ENCODE data around the gene AUTS2. TPM values are rescaled to one million over a fixed set of nuclear protein-coding genes. Genes with fewer than 3 reads are reported as not detected.

AUTS2 gene
- polyA plus RNA-seq, 3 donors: 0.08 to 0.35 TPM; not detected in 1

- H3K4me1 Mint-ChIP-seq: no peaks in the 10 kb centered on the region
- Histone ChIP-seq H3K4me2 (replicated peaks; ENCODE audit: extremely low read depth, low read length, poor library complexity, severe bottlenecking) (no peak overlapping the region), H3K79me2 (ENCODE audit: insufficient read depth, low read length) (no peaks in the 10 kb centered on the region), H4K20me1 (ENCODE audit: insufficient read depth, low read length) (no peaks in the 10 kb centered on the region), H3K36me3 (replicated peaks in 1 of 2; ENCODE audit: control insufficient read depth in 1 of 2, insufficient read depth in 2 of 2, low read length in 2 of 2) (no peaks in the 10 kb centered on the region), H2AFZ (ENCODE audit: insufficient read depth, low read depth, low read length, poor library complexity, severe bottlenecking) (no peak overlapping the region), H3K4me3 (replicated peaks in 1 of 3; ENCODE audit: low read depth in 2 of 3, low read length in 3 of 3) (no peak overlapping the region), H3K9ac (ENCODE audit: insufficient read depth, low read length, poor library complexity, severe bottlenecking) (no peak overlapping the region), H3K27ac (ENCODE audit: low read depth in 1 of 2, low read length in 2 of 2) (no peak overlapping the region), H3K27me3 (ENCODE audit: control insufficient read depth in 2 of 2, insufficient read depth in 2 of 2, low read length in 2 of 2) (no peaks in the 10 kb centered on the region), H3K4me1 (ENCODE audit: control insufficient read depth in 1 of 2, insufficient read depth in 2 of 2, low read length in 2 of 2) (no peaks in the 10 kb centered on the region), H3K9me3 (replicated peaks in 1 of 2; ENCODE audit: control insufficient read depth in 1 of 2, insufficient read depth in 1 of 2, low read length in 2 of 2) (no peaks in the 10 kb centered on the region)
- TF ChIP-seq, protein P1, sequence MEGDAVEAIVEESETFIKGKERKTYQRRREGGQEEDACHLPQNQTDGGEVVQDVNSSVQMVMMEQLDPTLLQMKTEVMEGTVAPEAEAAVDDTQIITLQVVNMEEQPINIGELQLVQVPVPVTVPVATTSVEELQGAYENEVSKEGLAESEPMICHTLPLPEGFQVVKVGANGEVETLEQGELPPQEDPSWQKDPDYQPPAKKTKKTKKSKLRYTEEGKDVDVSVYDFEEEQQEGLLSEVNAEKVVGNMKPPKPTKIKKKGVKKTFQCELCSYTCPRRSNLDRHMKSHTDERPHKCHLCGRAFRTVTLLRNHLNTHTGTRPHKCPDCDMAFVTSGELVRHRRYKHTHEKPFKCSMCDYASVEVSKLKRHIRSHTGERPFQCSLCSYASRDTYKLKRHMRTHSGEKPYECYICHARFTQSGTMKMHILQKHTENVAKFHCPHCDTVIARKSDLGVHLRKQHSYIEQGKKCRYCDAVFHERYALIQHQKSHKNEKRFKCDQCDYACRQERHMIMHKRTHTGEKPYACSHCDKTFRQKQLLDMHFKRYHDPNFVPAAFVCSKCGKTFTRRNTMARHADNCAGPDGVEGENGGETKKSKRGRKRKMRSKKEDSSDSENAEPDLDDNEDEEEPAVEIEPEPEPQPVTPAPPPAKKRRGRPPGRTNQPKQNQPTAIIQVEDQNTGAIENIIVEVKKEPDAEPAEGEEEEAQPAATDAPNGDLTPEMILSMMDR (IDR thresholded peaks at IDR 0.05): no peak
- intact Hi-C loops (cut with micrococcal nuclease): no loop called here
- H3K36me3 Mint-ChIP-seq: no peaks in the 10 kb centered on the region
- WGBS (ENCODE audit: insufficient coverage): 100% methylated on average over 2 of the region's 6 CpGs
- DNase-seq: no peak
- peaks cover 0 to 3% (median 0%) of the 10 kb centered on the region in 7 donors for H3K9me3 Mint-ChIP-seq
- H3K4me3 Mint-ChIP-seq: no peak overlapping the region
- no peak overlapping the region for H3K27ac Mint-ChIP-seq
- no peaks in the 10 kb centered on the region for H3K27me3 Mint-ChIP-seq (ENCODE audit: low read depth in 3 of 3)
Measured at GRCh38 chr7:70063371-70063770, 465.1 kb downstream of the AUTS2 start.

- no peak overlapping the region for H3K4me3 ChIP-seq (replicated peaks in 1 of 3; ENCODE audit: low read depth in 2 of 3, low read length in 3 of 3)
- Mint-ChIP-seq H3K27me3 (ENCODE audit: low read depth in 3 of 3) (no peaks in the 10 kb centered on the region), H3K27ac (no peak overlapping the region), H3K36me3 (no peaks in the 10 kb centered on the region), H3K9me3 (peaks cover 0 to 3% (median 0%) of the 10 kb centered on the region in 7 donors), H3K4me1 (no peaks in the 10 kb centered on the region), H3K4me3 (no peak overlapping the region)
- TF ChIP-seq, protein P1 (IDR thresholded peaks at IDR 0.05): no peak
- H3K36me3 ChIP-seq (replicated peaks in 1 of 2; ENCODE audit: control insufficient read depth in 1 of 2, insufficient read depth in 2 of 2, low read length in 2 of 2): no peaks in the 10 kb centered on the region
- H3K27me3 ChIP-seq (ENCODE audit: control insufficient read depth in 2 of 2, insufficient read depth in 2 of 2, low read length in 2 of 2): no peaks in the 10 kb centered on the region
- no peaks in the 10 kb centered on the region for H3K4me1 ChIP-seq (ENCODE audit: control insufficient read depth in 1 of 2, insufficient read depth in 2 of 2, low read length in 2 of 2)
- no peak for DNase-seq
- no peak overlapping the region for H3K27ac ChIP-seq (ENCODE audit: low read depth in 1 of 2, low read length in 2 of 2)
- 90% methylated on average over 6 of the region's 6 CpGs for WGBS (ENCODE audit: insufficient coverage)
- no peak overlapping the region for H3K9ac ChIP-seq (ENCODE audit: insufficient read depth, low read length, poor library complexity, severe bottlenecking)
- H3K4me2 ChIP-seq (replicated peaks; ENCODE audit: extremely low read depth, low read length, poor library complexity, severe bottlenecking): no peak overlapping the region
- H3K9me3 ChIP-seq (replicated peaks in 1 of 2; ENCODE audit: control insufficient read depth in 1 of 2, insufficient read depth in 1 of 2, low read length in 2 of 2): no peaks in the 10 kb centered on the region
- no peaks in the 10 kb centered on the region for H3K79me2 ChIP-seq (ENCODE audit: insufficient read depth, low read length)
- H4K20me1 ChIP-seq (ENCODE audit: insufficient read depth, low read length): no peaks in the 10 kb centered on the region
- H2AFZ ChIP-seq (ENCODE audit: insufficient read depth, low read depth, low read length, poor library complexity, severe bottlenecking): no peak overlapping the region
- intact Hi-C loops (cut with micrococcal nuclease): no loop called here
Measured at GRCh38 chr7:70063927-70064326, 465.7 kb downstream of the AUTS2 start.

Data from CD14-positive monocyte (primary cell).